Glutamatergic neuron (in vitro differentiated cells): ENCODE measurements around the gene TRIM25. TPM values are rescaled to one million over a fixed set of nuclear protein-coding genes. Genes with fewer than 3 reads are reported as not detected.

Experiments
- DNase-seq: peaks from one replicate; pipeline ENCODE4 v3.0.0; 2022
- H3K27ac Mint-ChIP-seq: one replicate; pipeline ENCODE4 v1.8.0; 2020; ENCODE audit warnings: mild to moderate bottlenecking, mixed read lengths, inconsistent platforms; ENCODE audit not compliant: unreplicated experiment
- H3K27me3 Mint-ChIP-seq: one replicate; pipeline ENCODE4 v1.8.0; 2020; ENCODE audit warnings: mild to moderate bottlenecking, moderate library complexity, mixed read lengths, inconsistent platforms; ENCODE audit not compliant: unreplicated experiment
- H3K36me3 Mint-ChIP-seq: one replicate; pipeline ENCODE4 v1.8.0; 2020; ENCODE audit warnings: mild to moderate bottlenecking, mixed read lengths, inconsistent platforms; ENCODE audit not compliant: unreplicated experiment
- H3K4me1 Mint-ChIP-seq: one replicate; pipeline ENCODE4 v1.8.0; 2020; ENCODE audit warnings: mild to moderate bottlenecking, low read depth, mixed read lengths, inconsistent platforms; ENCODE audit not compliant: unreplicated experiment
- H3K4me3 Mint-ChIP-seq: one replicate; pipeline ENCODE4 v1.8.0; 2020; ENCODE audit warnings: mild to moderate bottlenecking, mixed read lengths, inconsistent platforms; ENCODE audit not compliant: unreplicated experiment
- H3K9me3 Mint-ChIP-seq: one replicate; pipeline ENCODE4 v1.8.0; 2020; ENCODE audit warnings: mild to moderate bottlenecking, moderate library complexity, mixed read lengths, inconsistent platforms; ENCODE audit not compliant: unreplicated experiment
- CTCF ChIP-seq: fragments of 200-600 bp; sonication (generic); IDR thresholded peaks from one replicate; pipeline ENCODE4 v1.5.0; 2021; ENCODE audit not compliant: partially characterized antibody, unreplicated experiment
- total RNA-seq: library from RNA; stranded (reverse); fragmentation: NEBNext Ultra II Directional; extraction: Animal tissue kit (Norgen Biotek cat#: 25700); gene quantifications from one replicate; pipeline ENCODE4 v1.2.1, GENCODE V29; 2021; ENCODE audit not compliant: unreplicated experiment

TRIM25 gene
- total RNA-seq, 1 donor from 2014 or later: 1.9 TPM

DNA sequence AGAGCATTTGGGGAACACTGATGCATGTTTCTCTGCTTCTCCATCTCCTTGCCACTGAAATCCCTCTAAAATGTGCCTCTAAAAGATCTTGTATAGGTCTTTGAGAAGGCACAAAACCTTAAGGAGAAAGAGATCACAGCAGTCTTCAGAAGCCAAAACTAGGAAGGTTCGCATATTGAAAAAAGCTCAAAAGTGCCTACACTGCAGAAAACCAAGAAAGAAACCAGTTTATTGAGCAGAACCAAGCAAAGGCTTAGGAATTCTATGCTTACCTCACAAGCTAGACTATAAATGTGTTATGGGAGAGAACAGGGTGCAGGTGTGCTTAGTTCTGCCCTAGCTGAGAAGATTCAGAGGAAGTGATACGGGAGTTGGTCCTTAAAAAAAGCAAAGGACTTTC lies 63.3 kb downstream of the TRIM25 start:
- Mint-ChIP-seq H3K27ac (no peak overlapping the region), H3K4me1 (no peaks in the 10 kb centered on the region), H3K4me3 (no peak overlapping the region), H3K9me3 (peaks cover 1% of the 10 kb centered on the region), H3K27me3 (peaks cover 2% of the 10 kb centered on the region), H3K36me3 (no peaks in the 10 kb centered on the region)
- no peak for TF ChIP-seq CTCF
- no peak for DNase-seq

DNA sequence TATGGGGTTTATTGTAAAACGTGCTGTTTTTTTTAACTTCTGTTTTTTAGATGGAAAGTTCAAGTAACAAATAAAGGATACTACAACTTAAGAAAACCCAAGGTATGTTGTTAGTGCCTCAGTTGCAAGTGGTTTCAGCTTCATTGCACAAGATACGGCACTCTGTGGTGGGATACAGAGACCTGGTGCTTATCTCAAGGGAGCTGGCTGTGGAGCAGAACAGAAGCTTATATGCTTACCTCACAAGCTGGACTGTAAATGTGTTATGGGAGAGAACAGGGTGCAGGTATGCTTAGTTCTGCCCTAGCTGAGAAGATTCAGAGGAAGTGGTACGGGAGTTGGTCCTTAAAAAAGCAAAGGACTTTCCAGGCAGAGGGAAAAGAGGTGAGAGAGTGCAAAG lies 64.7 kb downstream of the TRIM25 start:
- Mint-ChIP-seq H3K27ac (no peak overlapping the region), H3K36me3 (no peaks in the 10 kb centered on the region)
- DNase-seq: no peak

GRCh38 chr17:56847106-56847505 lies 66.7 kb downstream of the TRIM25 start:
- Mint-ChIP-seq H3K27ac (no peak overlapping the region), H3K4me3 (no peak overlapping the region)
- no peak for DNase-seq

More for the DNA sequence above, 64.7 kb downstream of the TRIM25 start:
- H3K4me3 Mint-ChIP-seq: no peak overlapping the region
- peaks cover 2% of the 10 kb centered on the region for H3K27me3 Mint-ChIP-seq
- H3K4me1 Mint-ChIP-seq: no peaks in the 10 kb centered on the region
- no peak for TF ChIP-seq CTCF
- H3K9me3 Mint-ChIP-seq: peaks cover 1% of the 10 kb centered on the region

DNA sequence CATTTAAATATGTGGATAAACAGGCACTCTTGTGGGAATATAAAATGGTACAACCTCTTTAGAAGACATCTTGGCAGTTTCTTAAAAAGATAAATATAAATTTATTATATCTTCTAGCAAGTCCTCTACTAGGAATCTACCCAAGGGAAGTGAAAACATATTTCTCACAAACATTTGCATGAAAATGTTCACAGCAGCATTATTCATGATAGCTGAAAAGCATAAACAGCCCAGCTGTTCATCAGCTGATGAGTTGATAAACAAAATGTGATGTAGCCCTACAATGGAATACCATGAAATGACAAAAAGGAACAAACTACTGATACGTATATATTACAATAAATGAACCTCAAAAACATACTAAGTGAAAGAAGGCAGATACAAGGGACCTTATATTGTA lies 67.9 kb downstream of the TRIM25 start:
- Mint-ChIP-seq H3K27ac (no peak overlapping the region), H3K27me3 (peaks cover 2% of the 10 kb centered on the region), H3K9me3 (peaks cover 1% of the 10 kb centered on the region), H3K4me3 (no peak overlapping the region), H3K36me3 (no peaks in the 10 kb centered on the region), H3K4me1 (no peaks in the 10 kb centered on the region)
- no peak for TF ChIP-seq CTCF
- DNase-seq: no peak

More at GRCh38 chr17:56847106-56847505, 66.7 kb downstream of the TRIM25 start:
- no peaks in the 10 kb centered on the region for H3K36me3 Mint-ChIP-seq
- H3K27me3 Mint-ChIP-seq: peaks cover 2% of the 10 kb centered on the region
- no peak for TF ChIP-seq CTCF
- H3K4me1 Mint-ChIP-seq: no peaks in the 10 kb centered on the region
- peaks cover 1% of the 10 kb centered on the region for H3K9me3 Mint-ChIP-seq

DNA sequence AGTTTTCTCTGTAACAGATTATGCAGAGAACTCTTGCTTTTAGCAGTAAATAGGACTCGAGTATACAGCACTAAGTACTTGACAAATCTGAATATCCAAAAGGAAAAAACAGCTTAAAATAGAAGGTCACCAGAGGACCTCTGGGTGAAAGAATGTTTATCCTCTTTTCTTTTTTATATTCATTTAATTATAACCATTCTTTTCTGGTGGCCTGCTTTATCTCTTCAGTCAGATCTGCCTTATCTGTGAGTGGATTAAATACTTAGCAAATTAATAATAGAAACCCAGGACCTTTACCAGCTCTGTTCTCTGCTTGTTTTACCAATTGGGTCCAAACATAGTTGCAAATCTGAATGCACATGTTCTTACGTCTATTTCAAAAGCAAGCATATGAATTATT lies 71.3 kb downstream of the TRIM25 start:
- no peaks in the 10 kb centered on the region for H3K9me3 Mint-ChIP-seq
- DNase-seq: no peak
- H3K27ac Mint-ChIP-seq: no peak overlapping the region
- H3K4me3 Mint-ChIP-seq: no peak overlapping the region
- no peaks in the 10 kb centered on the region for H3K27me3 Mint-ChIP-seq
- H3K36me3 Mint-ChIP-seq: no peaks in the 10 kb centered on the region
- H3K4me1 Mint-ChIP-seq: no peaks in the 10 kb centered on the region
- TF ChIP-seq CTCF: no peak
